GM18867 (cell line): ENCODE measurements around the gene C12orf76.
"Not testable (repeated sequence)": the region's sequence is repeated elsewhere in the genome, so short reads cannot be mapped to it uniquely, and the experiment has no call there.

ENCODE experiments used
- ATAC-seq: cut with Tn5 transposase; IDR thresholded peaks from one replicate; pipeline ENCODE4 v1.9.1; 2021; ENCODE audit warnings: mild to moderate bottlenecking, moderate library complexity; ENCODE audit not compliant: unreplicated experiment

C12orf76 gene, protein sequence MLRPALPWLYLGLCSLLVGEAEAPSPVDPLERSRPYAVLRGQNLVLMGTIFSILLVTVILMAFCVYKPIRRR

DNA sequence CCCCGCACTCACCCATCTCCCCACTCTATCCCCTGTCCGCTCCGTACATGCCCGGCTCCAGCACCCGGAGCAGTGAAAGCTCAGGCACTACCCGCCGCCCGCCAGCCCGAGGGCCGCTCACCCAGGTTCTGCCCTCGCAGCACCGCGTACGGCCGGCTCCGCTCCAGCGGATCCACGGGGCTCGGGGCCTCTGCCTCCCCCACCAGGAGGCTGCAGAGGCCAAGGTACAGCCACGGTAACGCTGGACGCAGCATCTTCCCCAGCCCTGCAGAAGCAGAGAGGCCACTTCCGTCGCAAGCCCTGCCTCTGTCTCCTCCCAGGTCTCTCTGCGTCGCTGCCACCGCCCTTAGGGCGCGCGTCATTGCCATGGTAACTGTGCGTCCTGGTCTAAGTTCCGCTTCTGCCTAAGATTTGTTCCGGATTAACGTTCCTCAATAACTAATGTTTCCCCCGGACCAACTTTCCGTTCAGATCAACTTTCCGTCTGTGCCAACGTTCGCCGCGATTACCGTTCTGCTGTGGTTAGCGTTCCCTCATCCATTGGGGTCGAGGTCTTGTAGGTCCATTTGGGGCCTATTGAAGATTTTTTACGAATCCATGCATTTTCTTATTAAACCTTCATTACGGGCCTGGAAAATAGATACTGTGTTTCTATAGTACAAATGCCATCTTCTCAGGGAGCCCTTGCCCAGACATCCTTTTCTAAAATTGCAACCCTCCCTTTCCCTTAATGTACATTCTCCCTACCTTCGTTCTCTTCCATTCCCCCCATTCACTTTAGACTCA, at the start of gene C12orf76:
Gene C12orf76 (minus strand): TSS at position 281 of the 786 bp plus-strand sequence. CDS start 27 bp downstream, at position 254.
- peak; percentile 96 for ATAC-seq

DNA sequence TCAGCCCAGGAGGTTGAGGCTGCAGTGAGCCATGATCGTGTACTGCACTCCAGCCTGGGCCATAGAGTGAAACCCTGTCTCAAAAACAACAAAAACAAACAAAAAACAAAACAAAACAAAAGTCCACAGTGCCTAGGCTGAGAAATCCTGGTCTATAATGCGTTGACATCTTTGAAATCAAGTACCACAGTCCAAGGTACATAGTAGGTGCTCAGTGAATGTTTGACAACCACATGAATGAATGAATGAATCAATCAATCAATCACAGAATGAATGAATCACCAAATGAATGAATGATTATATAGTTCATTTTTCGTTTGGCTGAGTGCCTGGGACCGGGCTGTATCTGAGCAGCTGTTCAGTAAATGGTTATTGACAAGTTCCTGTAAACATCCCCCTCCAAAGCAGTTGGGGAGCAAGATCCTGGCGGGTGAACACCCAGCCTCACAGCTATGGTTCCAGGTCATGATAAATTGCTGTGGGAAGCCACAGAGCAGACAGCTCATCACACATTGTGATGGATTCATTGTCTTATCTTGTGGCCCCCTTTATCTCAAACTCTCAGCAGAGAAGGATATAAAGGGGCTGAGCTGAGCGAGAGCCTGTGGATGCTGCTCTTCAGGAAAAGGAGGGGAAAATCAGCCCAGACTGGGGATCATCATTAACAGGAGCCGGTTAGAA, 45.4 kb upstream of the C12orf76 start:
- no peak for ATAC-seq

DNA sequence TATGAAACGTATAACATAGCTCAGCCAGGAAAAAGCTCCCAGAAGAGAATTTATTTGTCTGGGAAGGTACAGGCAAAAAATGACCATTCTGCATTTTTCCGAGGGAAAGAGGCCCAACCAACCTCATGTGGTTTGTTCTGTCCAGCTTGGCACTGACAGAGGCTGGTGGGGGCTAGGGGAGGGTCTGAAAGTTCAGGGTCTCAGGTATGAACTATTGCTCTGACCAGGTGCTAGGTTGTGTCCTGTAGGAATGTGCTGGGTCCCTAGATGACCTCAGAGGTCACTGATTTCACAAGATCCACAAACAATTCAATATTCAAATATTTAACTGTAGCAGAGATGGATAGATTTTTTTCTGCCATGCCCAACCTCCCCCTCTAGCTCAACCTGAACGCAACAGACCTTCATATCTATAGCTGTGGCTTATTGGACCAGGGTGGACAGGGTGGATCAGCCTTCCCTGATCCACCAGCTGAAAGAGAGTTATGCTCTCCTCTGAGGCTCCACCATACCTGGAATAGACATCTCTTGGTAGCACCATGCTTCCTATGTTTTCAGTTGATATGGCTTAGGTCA, 42.9 kb upstream of the C12orf76 start:
- no peak for ATAC-seq

DNA sequence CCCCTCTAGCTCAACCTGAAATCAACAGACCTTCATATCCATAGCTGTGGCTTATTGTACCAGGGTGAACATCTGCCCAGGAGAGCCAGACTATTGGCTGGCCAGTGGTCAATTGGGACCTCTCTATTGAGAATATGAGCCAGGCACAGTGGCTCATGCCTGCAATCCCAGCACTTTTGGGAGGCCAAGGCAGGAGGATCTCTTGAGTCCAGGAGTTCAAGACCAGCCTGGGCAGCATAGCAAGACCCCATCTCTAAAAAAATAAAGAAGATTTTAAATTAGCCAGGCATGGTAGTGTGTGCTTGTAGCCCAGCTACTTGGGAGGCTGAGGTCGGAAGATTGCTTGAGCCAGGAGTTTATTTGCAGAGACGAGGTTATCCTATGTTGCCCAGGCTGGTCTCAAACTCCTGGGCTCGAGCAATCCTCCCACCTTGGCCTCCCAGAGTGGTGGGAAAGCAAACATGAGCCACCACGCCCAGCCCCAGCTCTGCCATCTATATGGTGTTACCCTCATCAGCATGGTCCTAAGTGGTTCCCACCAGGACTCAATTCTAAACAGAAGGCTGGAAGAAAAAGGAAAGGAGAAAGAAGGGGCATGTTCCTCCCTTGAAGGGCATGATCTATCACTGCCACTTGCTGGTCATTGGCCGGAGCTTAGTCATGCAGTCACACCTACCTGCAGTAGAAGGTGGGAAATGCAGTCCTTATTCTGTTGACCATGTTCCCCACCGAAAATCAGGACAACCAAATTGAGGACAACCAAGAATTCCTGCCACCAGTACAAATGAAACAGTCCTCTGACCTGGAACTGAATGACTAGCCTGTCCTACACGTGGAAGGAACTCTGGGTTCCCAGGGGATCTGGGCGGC, 42.2 kb upstream of the C12orf76 start:
- ATAC-seq, result no peak

DNA sequence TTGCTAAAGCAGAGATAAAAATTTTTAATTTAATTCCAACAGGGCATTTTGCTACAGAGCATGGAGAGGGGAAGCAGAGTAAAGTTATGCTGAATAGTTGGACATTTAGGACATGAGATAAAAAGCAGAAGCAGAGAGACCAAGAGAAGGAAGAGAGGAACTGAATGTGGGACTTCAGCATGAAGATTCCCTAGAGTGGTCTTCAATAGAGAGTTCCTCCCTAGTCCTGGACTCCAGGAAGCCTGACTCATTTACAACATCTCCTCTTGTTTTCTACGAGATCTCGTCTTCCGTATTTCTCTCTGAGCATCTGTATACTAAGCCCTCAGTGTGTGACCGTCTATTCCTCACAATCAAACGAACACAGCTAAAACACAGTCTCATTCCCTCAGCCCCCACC, 40.6 kb upstream of the C12orf76 start:
- ATAC-seq, result no peak

DNA sequence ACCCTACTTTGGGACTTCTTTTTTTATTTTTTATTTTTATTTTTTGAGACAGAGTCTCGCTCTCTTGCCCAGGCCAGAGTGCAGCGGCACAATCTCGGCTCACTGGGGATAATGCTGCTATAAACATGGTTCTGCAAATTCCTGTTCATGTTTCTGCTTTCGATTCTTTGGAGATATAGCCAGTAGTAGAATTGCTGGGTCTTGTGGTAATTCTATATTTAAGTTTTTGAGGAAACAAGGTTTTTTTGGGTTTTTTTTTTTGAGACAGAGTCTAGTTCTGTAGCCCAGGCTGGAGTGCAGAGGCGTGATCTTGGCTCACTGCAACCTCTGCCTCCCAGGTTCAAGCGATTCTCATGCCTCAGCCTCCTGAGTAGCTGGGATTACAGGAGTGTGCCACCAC, 39.9 kb upstream of the C12orf76 start:
- not testable (repeated sequence) for ATAC-seq

DNA sequence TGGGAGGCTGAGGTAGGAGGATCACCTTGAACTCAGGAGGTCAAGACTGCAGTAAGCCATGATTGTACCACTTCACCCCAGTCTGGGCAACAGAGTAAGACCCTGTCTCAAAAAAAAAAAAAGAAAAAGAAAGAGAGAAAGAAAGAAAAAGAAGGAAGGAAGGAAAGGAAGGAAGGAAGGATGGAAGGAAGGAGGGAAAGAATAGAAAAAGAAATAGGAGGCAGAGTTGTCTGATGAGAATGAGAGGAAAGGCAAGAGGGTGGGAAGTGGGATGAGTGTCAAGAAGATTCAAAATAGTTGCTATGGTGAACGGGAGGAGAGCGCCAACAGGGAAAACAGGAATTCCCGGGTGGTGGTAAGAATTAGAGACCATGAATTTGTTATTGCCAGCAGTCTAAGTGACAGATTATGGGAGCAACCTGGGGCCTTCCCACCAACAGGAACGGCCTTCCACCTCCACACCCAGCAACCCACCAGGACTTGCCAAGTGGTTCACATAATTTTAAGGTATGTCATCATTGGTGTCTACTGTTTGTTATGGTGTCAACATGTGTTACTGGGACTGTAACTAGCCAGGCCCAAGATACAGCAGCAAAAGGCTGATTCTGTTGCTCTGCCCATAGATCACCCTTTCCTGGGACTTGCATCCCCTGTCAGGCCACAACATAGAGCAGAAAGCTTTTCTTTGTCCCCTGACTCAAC, 36.1 kb upstream of the C12orf76 start:
- ATAC-seq, result no peak

DNA sequence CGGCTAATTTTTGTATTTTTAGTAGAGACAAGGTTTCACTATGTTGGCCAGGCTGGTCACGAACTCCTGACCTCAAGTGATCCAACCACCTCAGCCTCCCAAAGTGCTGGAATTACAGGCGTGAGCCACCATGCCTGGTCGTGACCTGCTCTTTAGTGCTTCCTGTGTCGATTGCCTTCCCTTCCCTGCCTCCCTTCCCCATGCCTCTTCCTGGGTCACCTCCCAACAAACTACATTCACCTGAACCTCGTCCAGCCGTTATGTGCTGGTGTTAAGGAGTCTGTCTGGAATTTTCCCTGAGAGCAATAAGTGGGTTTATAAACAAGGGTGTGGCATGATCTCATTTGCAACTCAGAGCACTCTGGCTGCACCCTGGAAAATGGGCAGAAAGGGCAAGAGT, 32.1 kb upstream of the C12orf76 start:
- no peak for ATAC-seq

DNA sequence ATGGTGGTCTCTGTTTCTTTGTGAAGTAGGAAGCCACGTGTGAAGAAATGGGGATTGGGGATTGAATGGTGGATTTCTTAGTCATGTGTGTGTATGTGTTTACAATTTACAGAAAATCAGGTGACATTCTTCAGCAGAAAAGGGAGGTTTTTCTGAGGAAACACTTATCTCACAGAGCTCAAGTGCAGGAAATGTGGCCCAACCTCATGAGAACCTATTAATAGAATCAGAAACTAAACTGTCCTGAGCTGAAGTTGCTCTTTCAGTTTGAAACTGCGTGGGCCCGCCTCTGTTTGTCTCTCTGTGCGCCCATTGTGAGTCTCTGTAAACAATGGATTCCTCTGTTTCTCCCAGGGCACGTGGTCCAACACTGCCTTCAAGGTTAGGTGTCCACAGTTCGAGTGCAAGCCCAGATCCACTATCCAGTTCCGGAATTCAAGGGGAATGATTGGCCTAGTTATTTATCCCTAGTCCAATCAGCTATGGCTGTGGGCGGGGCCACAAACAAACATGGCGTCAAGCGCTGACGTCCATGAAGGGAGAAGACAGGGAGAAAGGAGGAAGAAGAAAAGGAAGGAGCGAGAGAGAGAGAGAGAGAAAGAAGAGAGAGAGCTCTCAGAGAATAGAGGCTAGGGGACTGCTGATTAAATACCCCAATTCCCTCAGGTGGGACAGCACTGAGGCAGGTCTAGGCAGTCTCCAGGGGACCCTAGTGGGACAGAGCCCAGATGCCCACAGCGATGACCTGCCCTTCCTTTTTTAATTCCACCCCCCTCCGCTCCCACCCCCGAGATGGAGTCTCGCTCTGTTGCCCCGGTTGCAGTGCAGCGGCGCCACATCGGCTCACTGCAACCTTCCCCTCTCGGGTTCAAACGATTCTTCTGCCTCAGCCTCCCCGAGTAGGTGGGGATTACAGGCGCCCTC, 31.4 kb upstream of the C12orf76 start:
- peak; percentile 77 for ATAC-seq

DNA sequence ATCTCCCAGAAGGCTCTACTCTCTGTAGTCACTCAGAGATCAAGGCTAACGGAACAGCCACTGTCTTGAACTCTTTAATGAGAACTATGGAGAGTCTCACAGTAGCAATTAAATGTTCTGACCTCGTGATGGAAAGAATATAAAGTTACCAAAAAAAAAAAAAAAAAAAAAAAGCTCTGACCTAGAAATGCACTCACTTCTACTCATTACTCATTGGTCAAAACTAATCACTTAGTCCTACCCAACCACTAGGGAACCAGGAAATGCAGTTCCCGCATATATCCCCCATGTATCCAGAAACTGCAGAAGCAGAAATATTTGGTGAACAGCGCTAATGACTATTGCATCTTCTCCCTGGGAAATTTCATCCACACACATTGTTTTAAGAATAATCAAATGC, 29.5 kb upstream of the C12orf76 start:
- ATAC-seq, result no peak

DNA sequence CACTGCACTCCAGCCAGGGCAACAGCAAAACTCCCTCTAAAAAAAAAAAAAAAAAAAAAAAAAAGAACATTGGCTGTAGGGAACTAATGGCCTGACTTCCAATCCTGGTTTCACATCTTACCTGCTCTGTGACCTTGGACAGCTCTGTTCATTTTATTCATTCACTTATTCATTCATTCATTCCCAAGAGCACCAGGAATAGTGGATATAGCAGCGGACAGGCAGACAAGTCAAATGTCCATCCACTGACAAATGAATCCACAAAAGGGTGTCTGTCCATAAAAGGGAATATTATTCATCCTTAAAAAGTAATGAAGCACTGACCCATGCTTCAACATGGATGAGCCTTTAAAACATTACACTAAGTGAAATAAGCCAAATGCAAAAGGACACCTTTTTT, 27.6 kb upstream of the C12orf76 start:
- ATAC-seq, result no peak

DNA sequence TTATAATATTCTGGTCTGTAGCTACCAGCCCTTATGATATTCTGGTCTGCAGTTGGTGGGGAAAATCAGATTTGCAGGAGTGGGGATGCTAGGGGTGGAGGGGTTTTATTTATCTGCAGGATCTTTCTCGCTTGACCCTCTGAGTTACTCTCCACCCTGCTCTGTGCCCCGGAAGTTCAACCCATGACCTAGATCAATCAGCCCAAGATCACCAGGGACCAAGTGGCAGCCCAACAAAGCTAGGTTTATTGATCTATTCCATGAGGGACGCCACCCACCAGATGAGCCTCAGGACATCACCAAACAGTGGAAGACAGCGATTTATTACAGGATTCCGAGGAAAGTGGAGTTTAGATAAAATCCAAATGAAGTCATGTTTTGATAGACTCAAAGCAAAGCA, 25.8 kb upstream of the C12orf76 start:
- ATAC-seq, result no peak

DNA sequence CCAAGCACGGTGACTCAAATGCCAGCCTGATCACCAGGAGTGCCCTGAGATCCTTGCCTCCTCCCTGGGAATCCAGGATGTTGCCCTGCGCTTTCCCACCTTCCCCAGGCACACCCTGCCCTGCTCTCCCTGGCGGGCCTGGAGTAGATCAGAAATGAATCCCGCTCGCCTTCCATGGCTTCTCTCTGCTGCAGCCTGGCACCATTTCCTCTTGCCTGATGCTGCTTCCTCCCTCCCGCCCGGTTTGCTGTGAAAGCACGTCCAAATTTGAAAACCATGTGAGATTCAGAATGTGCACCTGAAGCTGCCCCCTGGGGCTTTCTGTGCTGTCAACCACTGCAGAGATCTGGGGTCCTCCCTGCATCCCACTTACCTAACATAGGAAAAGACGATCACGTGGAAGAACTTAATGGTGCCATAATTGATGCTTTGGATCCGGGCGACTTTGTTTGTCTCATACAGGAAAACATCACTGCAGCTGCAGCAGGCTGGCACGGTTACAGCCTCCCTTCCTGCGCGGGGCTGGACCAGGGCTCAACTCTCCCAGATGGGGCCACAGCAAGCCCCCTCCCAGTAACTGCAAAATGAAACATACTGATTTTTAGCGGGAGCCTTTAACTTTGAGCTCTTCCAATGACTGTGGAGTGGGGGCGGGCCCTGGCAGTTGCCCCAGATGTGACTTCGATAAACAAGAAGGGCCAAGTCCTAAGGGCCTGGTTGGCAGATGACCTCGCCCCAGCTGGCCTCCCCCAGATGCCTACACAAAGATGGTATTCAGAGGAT, 24.9 kb upstream of the C12orf76 start:
- no peak for ATAC-seq

DNA sequence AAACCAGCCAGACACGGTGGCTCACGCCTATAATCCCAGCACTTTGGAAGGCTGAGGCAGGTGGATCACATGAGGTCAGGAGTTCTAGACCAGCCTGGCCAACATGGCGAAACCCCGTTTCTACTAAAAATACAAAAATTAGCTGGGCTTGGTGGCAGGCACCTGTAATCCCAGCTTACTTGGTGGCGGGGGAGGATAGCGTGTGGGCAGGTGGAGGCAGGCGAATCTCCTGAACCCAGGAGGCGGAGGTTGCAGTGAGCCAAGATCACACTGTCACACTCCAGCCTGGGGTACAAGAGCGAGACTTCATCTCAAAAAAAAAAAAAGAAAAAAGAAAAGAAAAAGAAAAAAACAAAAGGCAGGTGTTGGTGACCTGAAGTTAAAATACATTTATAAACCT, 24.3 kb upstream of the C12orf76 start:
- not testable (repeated sequence) for ATAC-seq

DNA sequence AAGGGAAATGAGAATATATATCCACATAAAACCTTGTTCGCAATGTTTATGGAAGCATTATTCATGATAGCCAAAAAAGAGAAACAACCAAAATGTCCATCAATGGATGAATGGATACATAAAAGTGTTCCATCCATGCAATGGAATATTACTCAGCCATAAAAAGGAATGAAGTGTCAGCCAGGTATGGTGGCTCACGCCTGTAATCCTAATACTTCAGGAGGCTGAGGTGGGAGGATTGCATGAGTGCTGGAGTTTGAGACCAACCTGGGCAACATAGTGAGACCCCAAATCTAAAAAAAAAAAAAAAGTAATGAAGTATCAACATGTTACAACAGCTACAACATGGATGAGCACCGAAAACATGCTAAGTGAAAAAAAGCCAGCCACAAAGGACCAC, 23.6 kb upstream of the C12orf76 start:
- no peak for ATAC-seq

DNA sequence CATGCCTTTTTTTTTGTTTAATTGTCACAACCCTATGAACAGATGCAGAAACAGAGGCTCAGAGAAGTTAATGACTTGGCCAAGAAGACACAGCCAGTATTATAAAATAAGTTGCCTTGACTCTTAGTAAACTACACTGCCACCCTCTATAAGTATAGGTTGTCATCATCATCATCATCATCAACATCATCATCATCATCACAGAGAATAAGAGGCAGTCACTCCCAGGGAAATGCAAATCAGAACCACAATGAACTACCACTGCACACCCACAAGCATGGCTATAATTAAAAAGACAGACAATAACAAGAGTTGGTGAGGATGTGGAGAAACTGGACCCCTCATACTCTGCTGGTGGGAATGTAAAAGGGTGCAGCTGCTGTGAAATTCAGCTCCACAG, 23.2 kb upstream of the C12orf76 start:
- ATAC-seq, result no peak

DNA sequence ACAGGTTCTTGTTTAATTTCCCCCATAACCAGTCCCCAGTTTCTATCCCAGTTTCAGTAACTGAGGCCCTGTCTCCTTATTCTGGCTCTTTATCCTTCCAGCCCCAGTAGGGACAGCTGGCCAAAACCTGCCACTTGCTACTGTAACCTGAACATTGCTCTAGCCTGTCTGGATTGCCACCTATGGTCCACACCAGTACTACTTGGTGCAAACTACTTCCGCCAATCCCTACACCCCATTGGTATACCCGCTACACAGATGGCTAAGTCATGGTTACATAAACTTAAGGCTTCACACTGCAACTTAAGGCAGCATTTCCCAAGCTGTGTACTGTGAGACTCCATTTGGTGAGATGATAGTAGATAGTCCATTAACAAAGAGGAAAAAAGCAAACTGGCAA, 20.3 kb upstream of the C12orf76 start:
- ATAC-seq, result no peak

DNA sequence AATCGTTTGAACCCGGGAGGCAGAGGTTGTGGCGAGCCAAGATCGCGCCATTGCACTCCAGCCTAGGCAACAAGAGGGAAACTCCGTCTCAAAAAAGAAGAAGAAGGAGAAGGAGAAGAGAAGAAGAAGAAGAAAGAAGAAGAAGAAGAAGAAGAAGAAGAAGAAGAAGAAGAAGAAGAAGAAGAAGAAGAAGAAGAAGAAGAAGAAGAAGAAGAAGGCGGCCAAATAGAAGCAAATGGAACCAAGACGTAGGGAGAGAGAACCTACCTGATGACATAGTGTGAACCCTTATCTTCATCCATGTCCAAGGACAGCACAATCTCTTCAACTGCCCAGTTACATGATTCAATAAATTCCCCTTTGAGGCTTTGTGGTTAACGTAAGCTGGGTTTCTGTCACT, 19.8 kb upstream of the C12orf76 start:
- ATAC-seq, result not testable (repeated sequence)

DNA sequence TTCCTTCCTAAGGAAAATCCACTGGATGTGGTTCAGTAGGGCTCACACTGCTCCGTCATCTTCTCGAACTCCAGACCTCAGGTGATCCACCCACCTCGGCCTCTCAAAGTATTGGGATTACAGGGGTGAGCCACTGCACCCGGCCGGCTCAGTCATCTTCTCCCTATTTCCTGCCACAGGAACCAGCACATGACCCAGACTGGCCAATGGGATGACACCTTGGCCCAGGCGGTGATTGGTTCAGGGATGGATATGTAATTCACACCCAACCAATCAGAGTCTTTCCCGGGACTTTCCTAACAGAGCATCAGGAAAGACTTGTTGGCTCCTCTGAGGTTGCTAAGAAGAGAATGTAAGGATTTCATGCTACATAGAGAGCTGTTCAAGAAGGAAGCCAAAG, 19.2 kb upstream of the C12orf76 start:
- ATAC-seq, result no peak
